H9 (cell line): ENCODE data around the gene PDZD8. TPM values are rescaled to one million over a fixed set of nuclear protein-coding genes. Genes with fewer than 3 reads are reported as not detected.

Experiments used
- DNase-seq: peaks from one replicate; pipeline ENCODE4 v3.0.0-alpha.2; 2017
- H2AFZ ChIP-seq: one replicate; pipeline ENCODE4 v1.6.1; 2013; ENCODE audit warnings: mild to moderate bottlenecking, low read length, control low read depth, moderate library complexity
- H2AK5ac ChIP-seq: 2 replicates; pipeline ENCODE4 v1.6.1; 2013; ENCODE audit warnings: low read length, control low read depth, mixed read lengths; ENCODE audit not compliant: insufficient read length
- H2BK120ac ChIP-seq: one replicate; pipeline ENCODE4 v1.6.1; 2013; ENCODE audit warnings: low read depth, mild to moderate bottlenecking, low read length, control low read depth, inconsistent platforms; ENCODE audit not compliant: poor library complexity, severe bottlenecking
- H2BK12ac ChIP-seq: 2 replicates; pipeline ENCODE4 v1.6.1; 2013; ENCODE audit warnings: low read length, control low read depth, mixed read lengths, low read depth; ENCODE audit not compliant: insufficient read length
- H2BK15ac ChIP-seq: 2 replicates; pipeline ENCODE4 v1.6.1; 2013; ENCODE audit warnings: low read depth, low read length, control low read depth
- H2BK20ac ChIP-seq: one replicate; pipeline ENCODE4 v1.6.1; 2013; ENCODE audit warnings: low read depth, mild to moderate bottlenecking, low read length, control low read depth, inconsistent platforms; ENCODE audit not compliant: poor library complexity, severe bottlenecking
- H2BK5ac ChIP-seq: 2 replicates; pipeline ENCODE4 v1.6.1; 2013; ENCODE audit warnings: low read length, control low read depth, mixed read lengths; ENCODE audit not compliant: insufficient read length
- H3K14ac ChIP-seq: 2 replicates; pipeline ENCODE4 v1.6.1; 2013; ENCODE audit warnings: low read length, control low read depth; ENCODE audit not compliant: insufficient read depth
- H3K18ac ChIP-seq: 2 replicates; pipeline ENCODE4 v1.6.1; 2013; ENCODE audit warnings: low read depth, mild to moderate bottlenecking, mixed read lengths, low read length, control low read depth; ENCODE audit not compliant: insufficient read length
- H3K23ac ChIP-seq: 2 replicates; pipeline ENCODE4 v1.6.1; 2013; ENCODE audit warnings: low read length, control low read depth, mixed read lengths, low read depth; ENCODE audit not compliant: insufficient read length
- H3K23me2 ChIP-seq: 2 replicates; pipeline ENCODE4 v1.6.1; 2013; ENCODE audit warnings: low read depth, mild to moderate bottlenecking, mixed read lengths, low read length, control low read depth; ENCODE audit not compliant: insufficient read length, poor library complexity, severe bottlenecking
- H3K27ac ChIP-seq: 2 replicates; pipeline ENCODE4 v1.5.1; 2013; ENCODE audit warnings: low read length, control low read depth, mixed read lengths, low read depth; ENCODE audit not compliant: insufficient read length
- H3K27me3 ChIP-seq: 2 replicates; pipeline ENCODE4 v1.6.1; 2013; ENCODE audit warnings: low read length, control low read depth, inconsistent platforms; ENCODE audit not compliant: insufficient read depth
- H3K4ac ChIP-seq: 2 replicates; pipeline ENCODE4 v1.6.1; 2013; ENCODE audit warnings: low read depth, mild to moderate bottlenecking, control low read depth, inconsistent platforms, low read length, moderate library complexity
- H3K4me1 ChIP-seq: 2 replicates; pipeline ENCODE4 v1.6.1; 2013; ENCODE audit warnings: low read length, control low read depth, inconsistent platforms; ENCODE audit not compliant: insufficient read depth
- H3K4me2 ChIP-seq: 2 replicates; pipeline ENCODE4 v1.6.1; 2013; ENCODE audit warnings: low read length, control low read depth, mixed read lengths; ENCODE audit not compliant: insufficient read length, insufficient read depth
- H3K56ac ChIP-seq: 2 replicates; pipeline ENCODE4 v1.6.1; 2013; ENCODE audit warnings: low read depth, mild to moderate bottlenecking, mixed read lengths, low read length, control low read depth; ENCODE audit not compliant: insufficient read length
- H3K79me1 ChIP-seq: 2 replicates; pipeline ENCODE4 v1.6.1; 2013; ENCODE audit warnings: low read depth, mild to moderate bottlenecking, moderate library complexity, low read length, control low read depth, inconsistent platforms; ENCODE audit not compliant: insufficient read depth, poor library complexity, severe bottlenecking
- H3K79me2 ChIP-seq: 2 replicates; pipeline ENCODE4 v1.6.1; 2013; ENCODE audit warnings: low read length, control low read depth, inconsistent platforms; ENCODE audit not compliant: insufficient read depth
- H3K9ac ChIP-seq: 2 replicates; pipeline ENCODE4 v1.6.1; 2013; ENCODE audit warnings: low read length, control low read depth, mixed read lengths; ENCODE audit not compliant: insufficient read length; ENCODE audit errors: extremely low read depth
- H3K9me3 ChIP-seq: one replicate; pipeline ENCODE4 v1.6.1; 2013; ENCODE audit warnings: low read depth, low read length, inconsistent platforms; ENCODE audit not compliant: control insufficient read depth
- H3T11ph ChIP-seq: one replicate; pipeline ENCODE4 v1.6.1; 2013; ENCODE audit warnings: mild to moderate bottlenecking, low read length, control low read depth, inconsistent platforms
- H4K20me1 ChIP-seq: one replicate; pipeline ENCODE4 v1.6.1; 2013; ENCODE audit not compliant: control insufficient read depth, insufficient read length, insufficient read depth
- H4K5ac ChIP-seq: 2 replicates; pipeline ENCODE4 v1.6.1; 2013; ENCODE audit warnings: low read depth, mild to moderate bottlenecking, mixed read lengths, low read length, control low read depth; ENCODE audit not compliant: insufficient read length
- H4K8ac ChIP-seq: replicated peaks from 2 replicates; pipeline ENCODE4 v1.6.1; 2013; ENCODE audit warnings: low read length, control low read depth, mixed read lengths, low read depth; ENCODE audit not compliant: insufficient read length
- H4K91ac ChIP-seq: 2 replicates; pipeline ENCODE4 v1.6.1; 2013; ENCODE audit warnings: low read depth, mild to moderate bottlenecking, moderate library complexity, mixed read lengths, low read length, control low read depth; ENCODE audit not compliant: insufficient read length
- H3K27ac Mint-ChIP-seq, 3 experiments: 2 replicates in 2 of 3; 3 replicates in 1 of 3; pipeline ENCODE4 v1.8.0; 2020 to 2021; ENCODE audit warnings: mixed read lengths in 3 of 3, mild to moderate bottlenecking in 1 of 3, moderate library complexity in 1 of 3
- H3K27me3 Mint-ChIP-seq: 2 replicates; pipeline ENCODE4 v1.8.0; 2021; ENCODE audit warnings: low read depth, mild to moderate bottlenecking, moderate library complexity, mixed read lengths
- H3K36me3 Mint-ChIP-seq, 3 experiments: 2 replicates in 2 of 3; 3 replicates in 1 of 3; pipeline ENCODE4 v1.8.0; 2020 to 2021; ENCODE audit warnings: low read depth in 3 of 3, mixed read lengths in 3 of 3; ENCODE audit not compliant: insufficient read depth in 1 of 3
- H3K4me1 Mint-ChIP-seq, 2 experiments: 2 replicates each; pipeline ENCODE4 v1.8.0; 2020; ENCODE audit warnings: mixed read lengths in 2 of 2
- H3K4me3 Mint-ChIP-seq, 2 experiments: 2 replicates in 1 of 2; 3 replicates in 1 of 2; pipeline ENCODE4 v1.8.0; 2020 to 2021; ENCODE audit warnings: mild to moderate bottlenecking in 2 of 2, mixed read lengths in 2 of 2, moderate library complexity in 1 of 2
- H3K9me3 Mint-ChIP-seq, 2 experiments: 2 replicates in 1 of 2; 3 replicates in 1 of 2; pipeline ENCODE4 v1.8.0; 2020; ENCODE audit warnings: mild to moderate bottlenecking in 2 of 2, mixed read lengths in 2 of 2, moderate library complexity in 1 of 2
- WGBS: extraction: QIAGEN DNeasy Blood & Tissue Kit; methylation state at CpG from one replicate; pipeline ENCODE4 v1.1.7; 2013; ENCODE audit warnings: missing lambda C conversion rate, low lambda C conversion rate, mixed read lengths; ENCODE audit not compliant: insufficient read length; ENCODE audit errors: extremely low coverage; 5-methylcytosine and 5-hydroxymethylcytosine counted together
- total RNA-seq: library from RNA; stranded (reverse); gene quantifications from 2 replicates; pipeline ENCODE4 v1.2.1, GENCODE V29; 2021
- TF ChIP-seq, protein P1 (sequence below): fragments of 200-600 bp; sonication (generic); conservative IDR thresholded peaks from 3 replicates; pipeline ENCODE4 v1.8.0; 2021; ENCODE audit warnings: antibody characterized with exemption, mild to moderate bottlenecking

PDZD8 gene
- total RNA-seq, 1 experiment from 2014 or later, result 38.2 TPM

DNA sequence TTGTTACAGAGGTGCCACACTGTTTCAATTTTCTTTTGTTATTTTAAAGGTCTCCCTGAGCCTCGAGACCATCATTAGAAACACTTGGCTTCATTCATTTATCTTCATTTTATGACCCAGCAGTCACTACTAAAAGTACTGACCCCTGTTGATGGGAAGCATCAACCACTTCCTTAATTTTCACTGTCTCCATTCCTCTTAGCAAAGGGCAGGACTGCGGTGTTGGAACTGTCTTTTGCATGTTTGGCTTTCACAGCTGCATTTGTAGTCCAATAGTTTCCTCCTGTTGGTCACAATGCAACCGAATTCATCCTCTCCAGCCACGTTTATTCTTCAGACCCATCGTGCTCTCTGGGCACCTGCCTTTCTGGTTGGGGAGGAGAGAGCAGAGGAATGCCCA lies 46.7 kb upstream of the PDZD8 start:
- WGBS, result no CpG with 5 or more reads among the region's 5 CpGs
- Histone ChIP-seq H3K9ac (no peak overlapping the region), H3K27ac (no peak overlapping the region), H3K27me3 (no peaks in the 10 kb centered on the region), H3K4me1 (peaks cover 3% of the 10 kb centered on the region; the same call in 1 of the 2 replicates), H2BK20ac (no peak overlapping the region), H2AK5ac (no peak overlapping the region), H2BK15ac (no peak overlapping the region), H4K20me1 (no peaks in the 10 kb centered on the region), H3K23me2 (no peaks in the 10 kb centered on the region), H3K4me2 (no peak overlapping the region), H3K4ac (no peak overlapping the region), H2BK120ac (no peak overlapping the region), H3K79me1 (no peaks in the 10 kb centered on the region), H3K9me3 (no peaks in the 10 kb centered on the region), H3K14ac (no peak overlapping the region), H3K23ac (no peak overlapping the region), H4K8ac (no peak overlapping the region), H3T11ph (no peak overlapping the region), H3K18ac (no peak overlapping the region), H4K91ac (no peak overlapping the region), H2BK12ac (no peak overlapping the region), H2AFZ (no peak overlapping the region), H3K56ac (no peak overlapping the region), H4K5ac (no peak overlapping the region), H3K79me2 (no peaks in the 10 kb centered on the region), H2BK5ac (no peak overlapping the region)
- DNase-seq, result no peak
- Mint-ChIP-seq H3K27ac (no peak overlapping the region), H3K36me3 (peaks cover 0 to 2% (median 0%) of the 10 kb centered on the region in 3 experiments; a peak in 1 of 7 replicates), H3K9me3 (peaks cover 4% of the 10 kb centered on the region in 2 experiments; a peak in 2 of 5 replicates), H3K4me1 (peaks cover 26 to 31% of the 10 kb centered on the region in 2 experiments), H3K27me3 (peaks cover 4% of the 10 kb centered on the region), H3K4me3 (no peak overlapping the region)
- TF ChIP-seq, protein P1, sequence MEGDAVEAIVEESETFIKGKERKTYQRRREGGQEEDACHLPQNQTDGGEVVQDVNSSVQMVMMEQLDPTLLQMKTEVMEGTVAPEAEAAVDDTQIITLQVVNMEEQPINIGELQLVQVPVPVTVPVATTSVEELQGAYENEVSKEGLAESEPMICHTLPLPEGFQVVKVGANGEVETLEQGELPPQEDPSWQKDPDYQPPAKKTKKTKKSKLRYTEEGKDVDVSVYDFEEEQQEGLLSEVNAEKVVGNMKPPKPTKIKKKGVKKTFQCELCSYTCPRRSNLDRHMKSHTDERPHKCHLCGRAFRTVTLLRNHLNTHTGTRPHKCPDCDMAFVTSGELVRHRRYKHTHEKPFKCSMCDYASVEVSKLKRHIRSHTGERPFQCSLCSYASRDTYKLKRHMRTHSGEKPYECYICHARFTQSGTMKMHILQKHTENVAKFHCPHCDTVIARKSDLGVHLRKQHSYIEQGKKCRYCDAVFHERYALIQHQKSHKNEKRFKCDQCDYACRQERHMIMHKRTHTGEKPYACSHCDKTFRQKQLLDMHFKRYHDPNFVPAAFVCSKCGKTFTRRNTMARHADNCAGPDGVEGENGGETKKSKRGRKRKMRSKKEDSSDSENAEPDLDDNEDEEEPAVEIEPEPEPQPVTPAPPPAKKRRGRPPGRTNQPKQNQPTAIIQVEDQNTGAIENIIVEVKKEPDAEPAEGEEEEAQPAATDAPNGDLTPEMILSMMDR, result no peak
